Natural killer cell (primary cell): ENCODE data around the gene WDR5. TPM values are rescaled to one million over a fixed set of nuclear protein-coding genes. Genes with fewer than 3 reads are reported as not detected.

Source experiments
- ATAC-seq, 3 donors: fragments of 150-1000 bp in 2 of 3; fragments of 200-7000 bp in 1 of 3; cut with Tn5 transposase; 1 replicate in 1 of 3; 2 replicates in 2 of 3; pipeline ENCODE4 v1.10.0; 2021; ENCODE audit warnings: mild to moderate bottlenecking in 2 of 3, moderate library complexity in 2 of 3
- DNase-seq, 2 donors: peaks; one replicate each; pipeline versions ENCODE4 v3.0.0 to v3.0.0-alpha.2; 2013 to 2021; ENCODE audit warnings: mixed read lengths in 1 of 2
- H3K27ac ChIP-seq: one replicate; pipeline ENCODE4 v1.5.1; 2013; ENCODE audit warnings: mild to moderate bottlenecking, low read length
- H3K27me3 ChIP-seq: one replicate; pipeline ENCODE4 v1.6.1; 2013; ENCODE audit warnings: low read length; ENCODE audit not compliant: control insufficient read depth, insufficient read depth
- H3K36me3 ChIP-seq: one replicate; pipeline ENCODE4 v1.6.1; 2013; ENCODE audit warnings: low read length; ENCODE audit not compliant: control insufficient read depth, insufficient read depth
- H3K4me1 ChIP-seq: one replicate; pipeline ENCODE4 v1.6.1; 2013; ENCODE audit warnings: low read length; ENCODE audit not compliant: control insufficient read depth, insufficient read depth
- H3K4me3 ChIP-seq: one replicate; pipeline ENCODE4 v1.5.1; 2013; ENCODE audit warnings: low read length
- H3K9me3 ChIP-seq: one replicate; pipeline ENCODE4 v1.6.1; 2013; ENCODE audit warnings: low read length; ENCODE audit not compliant: control insufficient read depth, insufficient read depth
- H3K27ac Mint-ChIP-seq, 2 donors: one replicate each; pipeline ENCODE4 v1.8.0; 2022; ENCODE audit warnings: mild to moderate bottlenecking in 2 of 2, mixed read lengths in 2 of 2, moderate library complexity in 1 of 2
- H3K27me3 Mint-ChIP-seq, 2 donors: one replicate each; pipeline ENCODE4 v1.8.0; 2022; ENCODE audit warnings: low read depth in 2 of 2, mixed read lengths in 2 of 2
- H3K36me3 Mint-ChIP-seq: one replicate; pipeline ENCODE4 v1.8.0; 2022; ENCODE audit warnings: mixed read lengths
- H3K4me1 Mint-ChIP-seq, 2 donors: one replicate each; pipeline ENCODE4 v1.8.0; 2022; ENCODE audit warnings: mixed read lengths in 2 of 2
- H3K4me3 Mint-ChIP-seq: one replicate; pipeline ENCODE4 v1.8.0; 2022; ENCODE audit warnings: mild to moderate bottlenecking, moderate library complexity, mixed read lengths
- H3K9me3 Mint-ChIP-seq, 2 donors: one replicate each; pipeline ENCODE4 v1.8.0; 2022; ENCODE audit warnings: mixed read lengths in 2 of 2
- WGBS: methylation state at CpG from one replicate; pipeline ENCODE4 v1.1.7; 2013; ENCODE audit warnings: missing lambda C conversion rate; ENCODE audit not compliant: insufficient coverage; 5-methylcytosine and 5-hydroxymethylcytosine counted together
- intact Hi-C: fragments of 100-400 bp; cut with micrococcal nuclease; formaldehyde crosslinking; loops from one replicate; pipeline ENCODE4 v1.14.2; 2022
- total RNA-seq, 4 donors: library from RNA; stranded (reverse); fragments of 120-200 nt in 1 of 4; gene quantifications; one replicate each; pipeline versions ENCODE4 v1.2.3 to v1.2.4, GENCODE V29; 2013 to 2022
- TF ChIP-seq, protein P1 (sequence below): fragments of 200-600 bp; IDR thresholded peaks from one replicate; pipeline ENCODE4 v1.8.0; 2022; ENCODE audit warnings: antibody characterized with exemption

WDR5 gene
- total RNA-seq, 3 donors from 2014 or later (not counting 1 experiment from before 2014, with no cell fraction given): 12.9 to 18.6 (median 15.9) TPM

DNA sequence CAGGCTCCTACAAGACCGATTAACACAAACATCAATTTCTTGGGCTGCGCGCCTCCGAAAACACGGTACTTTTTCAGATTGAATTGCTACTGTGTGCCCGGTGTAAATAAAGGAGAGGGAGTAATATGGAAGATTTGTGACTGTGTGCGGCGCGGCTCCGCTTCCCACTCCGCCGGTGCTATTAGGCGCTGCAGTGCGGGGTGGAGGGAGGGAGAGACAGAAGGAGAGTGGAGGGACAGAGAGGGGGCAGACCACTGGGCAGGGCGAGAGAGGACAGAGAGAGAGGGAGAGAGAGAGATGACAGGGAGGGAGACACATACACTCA, 53.2 kb downstream of the WDR5 start:
- Histone ChIP-seq H3K4me1 (peaks cover 8% of the 10 kb centered on the region), H3K36me3 (no peaks in the 10 kb centered on the region), H3K27me3 (no peaks in the 10 kb centered on the region), H3K4me3 (no peak overlapping the region), H3K27ac (no peak overlapping the region), H3K9me3 (no peaks in the 10 kb centered on the region)
- intact Hi-C loops: no loop called here
- peak in 1 of 3 donors; percentile 16 for ATAC-seq
- no peak for DNase-seq
- no peaks in the 10 kb centered on the region for H3K36me3 Mint-ChIP-seq
- H3K4me1 Mint-ChIP-seq: peaks cover 7 to 22% of the 10 kb centered on the region in 2 donors
- TF ChIP-seq, protein P1, sequence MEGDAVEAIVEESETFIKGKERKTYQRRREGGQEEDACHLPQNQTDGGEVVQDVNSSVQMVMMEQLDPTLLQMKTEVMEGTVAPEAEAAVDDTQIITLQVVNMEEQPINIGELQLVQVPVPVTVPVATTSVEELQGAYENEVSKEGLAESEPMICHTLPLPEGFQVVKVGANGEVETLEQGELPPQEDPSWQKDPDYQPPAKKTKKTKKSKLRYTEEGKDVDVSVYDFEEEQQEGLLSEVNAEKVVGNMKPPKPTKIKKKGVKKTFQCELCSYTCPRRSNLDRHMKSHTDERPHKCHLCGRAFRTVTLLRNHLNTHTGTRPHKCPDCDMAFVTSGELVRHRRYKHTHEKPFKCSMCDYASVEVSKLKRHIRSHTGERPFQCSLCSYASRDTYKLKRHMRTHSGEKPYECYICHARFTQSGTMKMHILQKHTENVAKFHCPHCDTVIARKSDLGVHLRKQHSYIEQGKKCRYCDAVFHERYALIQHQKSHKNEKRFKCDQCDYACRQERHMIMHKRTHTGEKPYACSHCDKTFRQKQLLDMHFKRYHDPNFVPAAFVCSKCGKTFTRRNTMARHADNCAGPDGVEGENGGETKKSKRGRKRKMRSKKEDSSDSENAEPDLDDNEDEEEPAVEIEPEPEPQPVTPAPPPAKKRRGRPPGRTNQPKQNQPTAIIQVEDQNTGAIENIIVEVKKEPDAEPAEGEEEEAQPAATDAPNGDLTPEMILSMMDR: no peak
- peaks cover 0 to 10% of the 10 kb centered on the region in 2 donors for H3K27me3 Mint-ChIP-seq
- peak overlapping the region in 1 of 2 donors; percentile 15 for H3K27ac Mint-ChIP-seq
- 59% methylated on average over 15 of the region's 15 CpGs for WGBS
- no peaks in the 10 kb centered on the region for H3K9me3 Mint-ChIP-seq
- no peak overlapping the region for H3K4me3 Mint-ChIP-seq

DNA sequence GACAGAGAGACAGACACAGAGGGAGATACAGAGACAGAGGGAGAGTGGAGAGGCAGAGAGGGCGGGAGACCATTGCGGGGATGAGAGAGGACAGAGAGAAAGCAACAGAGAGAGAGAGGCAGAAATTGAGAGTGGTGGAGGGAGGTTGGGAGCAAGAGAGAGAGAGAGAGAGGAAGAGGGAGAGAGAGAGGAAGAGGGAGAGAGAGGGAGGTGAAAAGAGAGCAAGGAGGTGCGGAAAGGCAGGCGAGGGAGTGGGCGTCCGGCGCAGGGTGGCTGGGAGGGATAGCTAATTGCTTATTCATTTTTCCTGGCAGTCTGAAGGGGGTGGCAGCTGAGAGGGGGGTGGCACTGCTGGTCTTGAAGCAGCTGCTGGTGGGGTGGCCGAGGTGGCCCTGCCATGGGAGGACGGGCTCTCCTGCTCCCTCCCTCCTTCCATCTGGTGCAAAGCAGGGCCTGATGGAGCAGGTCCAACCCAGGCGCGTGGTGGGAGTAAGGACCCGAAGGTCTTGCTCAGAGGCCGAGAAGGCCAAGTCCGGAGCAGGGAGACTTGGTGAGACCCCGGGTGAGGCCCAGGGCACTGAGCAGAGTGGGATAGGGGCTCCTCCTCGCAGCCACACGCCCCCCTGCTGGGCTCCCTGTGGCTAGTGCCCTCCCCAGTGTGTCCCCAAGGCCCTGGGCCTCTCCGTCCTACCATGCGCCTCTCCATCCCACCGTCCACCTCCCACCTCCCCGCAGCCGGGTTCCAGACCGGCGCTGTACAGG, 53.8 kb downstream of the WDR5 start:
- H3K36me3 ChIP-seq: no peaks in the 10 kb centered on the region
- no peak overlapping the region for H3K4me3 ChIP-seq
- Mint-ChIP-seq H3K4me3 (no peak overlapping the region), H3K36me3 (no peaks in the 10 kb centered on the region), H3K4me1 (peaks cover 7 to 22% of the 10 kb centered on the region in 2 donors), H3K9me3 (no peaks in the 10 kb centered on the region), H3K27me3 (peaks cover 0 to 10% of the 10 kb centered on the region in 2 donors), H3K27ac (peak overlapping the region in 1 of 2 donors; percentile 15)
- TF ChIP-seq, protein P1: no peak
- intact Hi-C loops: no loop called here
- DNase-seq (no peak), ATAC-seq (no peak)
- no peaks in the 10 kb centered on the region for H3K27me3 ChIP-seq
- no peak overlapping the region for H3K27ac ChIP-seq
- peaks cover 13% of the 10 kb centered on the region for H3K4me1 ChIP-seq
- no peaks in the 10 kb centered on the region for H3K9me3 ChIP-seq
- 73% methylated on average over 24 of the region's 24 CpGs for WGBS

- ATAC-seq (no peak), DNase-seq (no peak)
- WGBS: 90% methylated on average over 29 of the region's 29 CpGs
- Histone ChIP-seq H3K4me3 (no peak overlapping the region), H3K27ac (no peak overlapping the region), H3K4me1 (peaks cover 16% of the 10 kb centered on the region), H3K36me3 (no peaks in the 10 kb centered on the region), H3K27me3 (no peaks in the 10 kb centered on the region), H3K9me3 (no peaks in the 10 kb centered on the region)
- no peak overlapping the region for H3K27ac Mint-ChIP-seq
- H3K27me3 Mint-ChIP-seq: peaks cover 0 to 10% of the 10 kb centered on the region in 2 donors
- H3K36me3 Mint-ChIP-seq: no peaks in the 10 kb centered on the region
- TF ChIP-seq, protein P1: no peak
- intact Hi-C loops: no loop called here
- H3K4me1 Mint-ChIP-seq: peaks cover 9 to 23% of the 10 kb centered on the region in 2 donors
- no peak overlapping the region for H3K4me3 Mint-ChIP-seq
- no peaks in the 10 kb centered on the region for H3K9me3 Mint-ChIP-seq
Observed at GRCh38 chr9:134190232-134191121, 54.6 kb downstream of the WDR5 start.
